Body of pancreas (tissue), 4 donors: Measurements from ENCODE around the gene BPIFB6.

ENCODE experiments used
- POLR2A ChIP-seq, 3 donors: fragments of 450-650 bp; IDR thresholded peaks; one replicate each; pipeline ENCODE4 v1.6.1; 2016; ENCODE audit warnings: antibody characterized with exemption in 3 of 3, mild to moderate bottlenecking in 2 of 3
- TF ChIP-seq, protein P1 (sequence below), 7 experiments: fragments of 450-650 bp in 4 of 7; fragments of 200-600 bp in 3 of 7; sonication (generic) in 3 of 7; IDR thresholded peaks; one replicate each; pipeline ENCODE4 v1.5.1; 2016 to 2019; ENCODE audit warnings: antibody characterized with exemption in 7 of 7

DNA sequence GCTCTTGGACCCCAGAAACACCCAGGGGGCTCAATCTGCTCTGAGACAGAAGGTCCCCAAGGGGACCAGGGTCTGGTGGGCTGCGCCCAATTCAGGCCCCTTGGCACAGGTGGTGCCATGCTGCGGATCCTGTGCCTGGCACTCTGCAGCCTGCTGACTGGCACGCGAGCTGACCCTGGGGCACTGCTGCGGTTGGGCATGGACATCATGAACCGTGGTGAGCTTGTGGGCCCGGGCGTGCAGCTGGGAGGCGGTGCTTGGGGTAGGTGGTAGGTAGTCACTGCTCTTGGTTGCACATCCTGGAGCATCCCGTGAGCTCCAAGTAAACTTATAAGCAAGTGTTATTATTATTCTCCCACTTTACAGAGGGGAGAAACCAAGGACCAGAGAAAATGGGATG, at the start of gene BPIFB6:
- no peak for TF ChIP-seq POLR2A (IDR thresholded peaks at IDR 0.05)
- TF ChIP-seq, protein P1, sequence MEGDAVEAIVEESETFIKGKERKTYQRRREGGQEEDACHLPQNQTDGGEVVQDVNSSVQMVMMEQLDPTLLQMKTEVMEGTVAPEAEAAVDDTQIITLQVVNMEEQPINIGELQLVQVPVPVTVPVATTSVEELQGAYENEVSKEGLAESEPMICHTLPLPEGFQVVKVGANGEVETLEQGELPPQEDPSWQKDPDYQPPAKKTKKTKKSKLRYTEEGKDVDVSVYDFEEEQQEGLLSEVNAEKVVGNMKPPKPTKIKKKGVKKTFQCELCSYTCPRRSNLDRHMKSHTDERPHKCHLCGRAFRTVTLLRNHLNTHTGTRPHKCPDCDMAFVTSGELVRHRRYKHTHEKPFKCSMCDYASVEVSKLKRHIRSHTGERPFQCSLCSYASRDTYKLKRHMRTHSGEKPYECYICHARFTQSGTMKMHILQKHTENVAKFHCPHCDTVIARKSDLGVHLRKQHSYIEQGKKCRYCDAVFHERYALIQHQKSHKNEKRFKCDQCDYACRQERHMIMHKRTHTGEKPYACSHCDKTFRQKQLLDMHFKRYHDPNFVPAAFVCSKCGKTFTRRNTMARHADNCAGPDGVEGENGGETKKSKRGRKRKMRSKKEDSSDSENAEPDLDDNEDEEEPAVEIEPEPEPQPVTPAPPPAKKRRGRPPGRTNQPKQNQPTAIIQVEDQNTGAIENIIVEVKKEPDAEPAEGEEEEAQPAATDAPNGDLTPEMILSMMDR (IDR thresholded peaks at IDR 0.05), result no peak
